ENCODE measurements around the gene RASA3. TPM values are rescaled to one million over a fixed set of nuclear protein-coding genes. Genes with fewer than 3 reads are reported as not detected.

RASA3 gene
- total RNA-seq, 2 experiments from 2014 or later: 28.9 to 32.3 TPM

DNA sequence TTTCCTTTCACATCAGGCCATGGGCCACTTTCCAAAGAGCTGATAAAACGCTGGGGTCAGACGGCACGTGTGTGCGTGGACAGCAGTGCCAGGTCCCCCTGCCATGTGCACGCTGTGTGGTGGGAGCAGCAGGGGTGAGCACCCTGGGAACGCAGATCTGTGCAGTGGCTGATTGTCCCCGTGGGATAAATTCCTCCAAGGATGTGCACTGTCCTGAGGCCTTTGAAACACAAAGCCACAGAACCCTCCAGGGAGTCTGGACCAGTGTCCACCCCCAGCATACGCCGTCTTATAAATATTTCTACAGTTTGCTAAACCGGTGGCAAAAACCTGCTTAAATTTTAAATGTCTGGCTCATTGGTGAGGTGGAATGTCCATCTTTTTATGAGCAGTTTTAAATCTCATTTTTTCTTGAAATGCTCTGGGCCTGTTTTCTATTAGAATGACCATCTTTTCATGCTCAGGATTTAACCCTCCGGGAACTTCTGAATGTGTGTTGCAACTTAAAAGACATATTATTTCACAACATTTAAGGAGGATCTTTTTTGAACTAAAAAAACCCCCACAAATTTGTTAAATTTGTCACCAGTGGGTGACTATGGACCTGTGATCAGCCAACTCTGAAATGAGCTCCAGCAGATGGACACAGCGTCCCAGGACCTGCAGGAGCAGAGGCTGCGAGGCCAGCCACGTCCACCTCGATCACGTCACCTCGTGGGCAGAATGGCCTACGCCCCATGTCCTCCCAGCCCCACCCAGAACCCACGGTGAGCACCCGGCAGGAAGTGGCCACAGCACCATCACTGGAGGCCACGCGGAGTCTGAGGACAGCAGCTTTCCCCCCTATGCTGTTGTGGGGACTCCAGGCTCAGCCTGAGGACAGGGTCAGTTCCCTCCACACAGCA lies 68.6 kb downstream of the RASA3 start:
- Mint-ChIP-seq H3K4me1 (ENCODE audit: low read depth) (peaks cover 68% of the 10 kb centered on the region), H3K27me3 (no peaks in the 10 kb centered on the region), H3K4me3 (peak overlapping the region; percentile 66), H3K27ac (peak overlapping the region; percentile 94), H3K9me3 (no peaks in the 10 kb centered on the region), H3K36me3 (ENCODE audit: low read depth) (peaks cover 10% of the 10 kb centered on the region)
- intact Hi-C loops (cut with micrococcal nuclease): loop anchor here (2.0 kb wide), 1 partner anchor 47 kb away; no protein-coding TSS in a partner anchor
- TF ChIP-seq, protein P1, sequence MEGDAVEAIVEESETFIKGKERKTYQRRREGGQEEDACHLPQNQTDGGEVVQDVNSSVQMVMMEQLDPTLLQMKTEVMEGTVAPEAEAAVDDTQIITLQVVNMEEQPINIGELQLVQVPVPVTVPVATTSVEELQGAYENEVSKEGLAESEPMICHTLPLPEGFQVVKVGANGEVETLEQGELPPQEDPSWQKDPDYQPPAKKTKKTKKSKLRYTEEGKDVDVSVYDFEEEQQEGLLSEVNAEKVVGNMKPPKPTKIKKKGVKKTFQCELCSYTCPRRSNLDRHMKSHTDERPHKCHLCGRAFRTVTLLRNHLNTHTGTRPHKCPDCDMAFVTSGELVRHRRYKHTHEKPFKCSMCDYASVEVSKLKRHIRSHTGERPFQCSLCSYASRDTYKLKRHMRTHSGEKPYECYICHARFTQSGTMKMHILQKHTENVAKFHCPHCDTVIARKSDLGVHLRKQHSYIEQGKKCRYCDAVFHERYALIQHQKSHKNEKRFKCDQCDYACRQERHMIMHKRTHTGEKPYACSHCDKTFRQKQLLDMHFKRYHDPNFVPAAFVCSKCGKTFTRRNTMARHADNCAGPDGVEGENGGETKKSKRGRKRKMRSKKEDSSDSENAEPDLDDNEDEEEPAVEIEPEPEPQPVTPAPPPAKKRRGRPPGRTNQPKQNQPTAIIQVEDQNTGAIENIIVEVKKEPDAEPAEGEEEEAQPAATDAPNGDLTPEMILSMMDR (IDR thresholded peaks at IDR 0.05): no peak
- ChIA-PET POLR2A (interaction anchor here (0.9 to 2.9 kb wide), 3 partner anchors 8 to 48 kb away, joined by 3 to 14 read pairs (median 12); no protein-coding TSS in a partner anchor), CTCF (no interaction called here)
- peak; percentile 40 for DNase-seq
- ATAC-seq: no peak

GRCh38 chr13:114062754-114063153 lies 69.7 kb downstream of the RASA3 start:
- Mint-ChIP-seq H3K36me3 (ENCODE audit: low read depth) (peaks cover 10% of the 10 kb centered on the region), H3K27ac (no peak overlapping the region), H3K4me3 (no peak overlapping the region), H3K4me1 (ENCODE audit: low read depth) (peaks cover 66% of the 10 kb centered on the region), H3K27me3 (no peaks in the 10 kb centered on the region), H3K9me3 (no peaks in the 10 kb centered on the region)
- TF ChIP-seq, protein P1 (IDR thresholded peaks at IDR 0.05): no peak
- intact Hi-C loops (cut with micrococcal nuclease): no loop called here
- no peak for ATAC-seq
- CTCF ChIA-PET: no interaction called here
- POLR2A ChIA-PET: no interaction called here
- DNase-seq: no peak

DNA sequence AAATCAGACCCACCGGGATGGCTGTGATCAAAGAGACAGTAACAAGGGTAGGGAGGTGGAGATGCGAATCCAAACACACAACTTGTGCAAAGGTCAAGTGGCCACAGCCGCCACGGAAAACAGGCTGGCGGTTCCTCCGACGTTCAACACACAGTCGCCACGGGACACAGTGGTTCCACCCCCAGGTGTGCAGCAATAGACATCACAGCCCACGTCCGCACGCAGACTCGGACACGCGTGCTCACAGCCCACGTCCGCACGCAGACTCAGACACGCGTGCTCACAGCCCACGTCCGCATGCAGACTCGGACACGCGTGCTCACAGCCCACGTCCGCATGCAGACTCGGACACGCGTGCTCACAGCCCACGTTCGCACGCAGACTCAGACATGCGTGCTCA lies 70.1 kb downstream of the RASA3 start:
- no peaks in the 10 kb centered on the region for H3K27me3 Mint-ChIP-seq
- ATAC-seq: no peak
- no peaks in the 10 kb centered on the region for H3K9me3 Mint-ChIP-seq
- intact Hi-C loops (cut with micrococcal nuclease): no loop called here
- no peak for DNase-seq
- H3K36me3 Mint-ChIP-seq (ENCODE audit: low read depth): peaks cover 10% of the 10 kb centered on the region
- POLR2A ChIA-PET: no interaction called here
- TF ChIP-seq, protein P1 (IDR thresholded peaks at IDR 0.05): no peak
- peaks cover 66% of the 10 kb centered on the region for H3K4me1 Mint-ChIP-seq (ENCODE audit: low read depth)
- H3K4me3 Mint-ChIP-seq: no peak overlapping the region
- no peak overlapping the region for H3K27ac Mint-ChIP-seq
- CTCF ChIA-PET: no interaction called here

GRCh38 chr13:114061744-114062143 lies 70.7 kb downstream of the RASA3 start:
- Mint-ChIP-seq H3K4me3 (no peak overlapping the region), H3K9me3 (no peaks in the 10 kb centered on the region), H3K27me3 (no peaks in the 10 kb centered on the region), H3K4me1 (ENCODE audit: low read depth) (peaks cover 66% of the 10 kb centered on the region), H3K27ac (no peak overlapping the region), H3K36me3 (ENCODE audit: low read depth) (peaks cover 10% of the 10 kb centered on the region)
- ATAC-seq (no peak), DNase-seq (no peak)
- CTCF ChIA-PET: no interaction called here
- POLR2A ChIA-PET: no interaction called here
- intact Hi-C loops (cut with micrococcal nuclease): no loop called here
- TF ChIP-seq, protein P1 (IDR thresholded peaks at IDR 0.05): no peak

DNA sequence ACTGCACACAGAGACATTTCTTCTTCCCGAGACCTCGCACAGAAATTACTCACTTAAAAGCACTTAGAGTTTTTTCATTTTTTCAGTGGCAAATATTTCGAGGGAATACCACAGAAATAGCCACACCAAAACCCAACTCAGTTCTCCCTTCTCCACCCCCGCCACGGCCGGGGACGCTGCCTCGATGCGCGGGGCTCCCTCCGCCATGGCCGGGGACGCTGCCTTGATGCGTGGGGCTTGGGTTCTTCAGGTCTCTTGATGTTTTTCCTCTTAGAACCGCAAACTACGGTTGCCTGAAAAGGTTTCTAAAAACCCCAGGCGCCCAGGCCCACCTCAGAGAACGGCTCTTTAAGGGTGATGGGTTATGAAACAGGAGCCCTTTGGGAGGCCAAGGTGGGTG lies 71.4 kb downstream of the RASA3 start:
- Mint-ChIP-seq H3K36me3 (ENCODE audit: low read depth) (peaks cover 13% of the 10 kb centered on the region), H3K27ac (no peak overlapping the region)
- ATAC-seq: no peak

More for the DNA sequence above, 71.4 kb downstream of the RASA3 start:
- ChIA-PET CTCF (no interaction called here), POLR2A (no interaction called here)
- Mint-ChIP-seq H3K27me3 (no peaks in the 10 kb centered on the region), H3K9me3 (no peaks in the 10 kb centered on the region), H3K4me3 (no peak overlapping the region), H3K4me1 (ENCODE audit: low read depth) (peaks cover 63% of the 10 kb centered on the region)
- intact Hi-C loops (cut with micrococcal nuclease): no loop called here
- TF ChIP-seq, protein P1 (IDR thresholded peaks at IDR 0.05): no peak
- DNase-seq: no peak

Measured in activated CD8-positive, alpha-beta T cell treated with anti-CD3 and anti-CD28 coated beads for 36 hours (primary cell).